IMR-90 (cell line): Measurements from ENCODE around the gene CKB.

ENCODE experiments used
- BHLHE40 ChIP-seq: fragments of 150-350 bp; IDR thresholded peaks from 2 replicates; pipeline ENCODE4 v1.6.1; 2016; ENCODE audit warnings: mild to moderate bottlenecking, low read depth, low read length
- CEBPB ChIP-seq: IDR thresholded peaks from 2 replicates; pipeline ENCODE4 v1.6.1; 2012; ENCODE audit warnings: low read depth, low read length, improper control_type of control experiment
- CHD1 ChIP-seq: IDR thresholded peaks from 2 replicates; pipeline ENCODE4 v1.6.1; 2012; ENCODE audit warnings: low read depth, low read length, improper control_type of control experiment
- CTCF ChIP-seq: conservative IDR thresholded peaks from 2 replicates; pipeline ENCODE4 v1.5.1; 2012; ENCODE audit warnings: mild to moderate bottlenecking, low read depth, low read length, improper control_type of control experiment
- ELK1 ChIP-seq: fragments of 150-350 bp; IDR thresholded peaks from 2 replicates; pipeline ENCODE4 v1.6.1; 2016; ENCODE audit warnings: low read depth, mild to moderate bottlenecking, low read length, moderate library complexity, borderline replicate concordance
- MAFK ChIP-seq: IDR thresholded peaks from 2 replicates; pipeline ENCODE4 v1.6.1; 2012; ENCODE audit warnings: low read depth, low read length, improper control_type of control experiment
- MXI1 ChIP-seq: IDR thresholded peaks from 2 replicates; pipeline ENCODE4 v1.6.1; 2012; ENCODE audit warnings: low read depth, mild to moderate bottlenecking, low read length, moderate library complexity, borderline replicate concordance
- POLR2A ChIP-seq: IDR thresholded peaks from 2 replicates; pipeline ENCODE4 v1.6.1; 2012; ENCODE audit warnings: mild to moderate bottlenecking, low read depth, low read length
- RAD21 ChIP-seq: IDR thresholded peaks from 2 replicates; pipeline ENCODE4 v1.6.1; 2012; ENCODE audit warnings: low read length, improper control_type of control experiment
- RFX5 ChIP-seq: IDR thresholded peaks from 2 replicates; pipeline ENCODE4 v1.8.0; 2012; ENCODE audit warnings: low read depth, mild to moderate bottlenecking, low read length, moderate library complexity
- SMC3 ChIP-seq: fragments of 150-350 bp; IDR thresholded peaks from 2 replicates; pipeline ENCODE4 v1.6.1; 2016; ENCODE audit warnings: low read depth, mild to moderate bottlenecking, antibody characterized with exemption, low read length, moderate library complexity
- USF2 ChIP-seq: fragments of 150-350 bp; IDR thresholded peaks from 2 replicates; pipeline ENCODE4 v1.6.1; 2017; ENCODE audit warnings: mild to moderate bottlenecking, antibody characterized with exemption, low read length, low read depth

- TF ChIP-seq BHLHE40 (no peak), CTCF (no peak), SMC3 (no peak), CEBPB (no peak), POLR2A (no peak), MAFK (no peak), MXI1 (no peak), RAD21 (no peak), RFX5 (no peak), USF2 (no peak), ELK1 (no peak), CHD1 (no peak)
Observed at GRCh38 chr14:103532216-103533136, 9.8 kb upstream of the CKB start.
